ENCODE results near the gene MLLT10.

DNA sequence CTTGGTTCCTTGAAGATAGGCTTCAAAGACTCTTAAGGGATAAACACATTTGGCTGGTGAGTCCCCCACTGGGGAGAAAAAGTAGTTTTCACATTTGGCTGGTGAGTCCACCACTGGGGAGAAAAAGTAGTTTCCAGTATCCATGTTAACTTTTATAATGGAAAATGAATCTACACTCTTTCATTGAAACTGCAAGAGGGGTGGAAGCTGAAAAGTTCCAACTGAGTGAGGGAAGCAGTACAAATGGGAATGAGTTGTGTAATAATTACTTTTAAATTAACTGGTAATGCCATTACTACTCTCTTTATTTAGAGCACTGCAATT lies 153.9 kb downstream of the MLLT10 start:
- TF ChIP-seq, protein P1, sequence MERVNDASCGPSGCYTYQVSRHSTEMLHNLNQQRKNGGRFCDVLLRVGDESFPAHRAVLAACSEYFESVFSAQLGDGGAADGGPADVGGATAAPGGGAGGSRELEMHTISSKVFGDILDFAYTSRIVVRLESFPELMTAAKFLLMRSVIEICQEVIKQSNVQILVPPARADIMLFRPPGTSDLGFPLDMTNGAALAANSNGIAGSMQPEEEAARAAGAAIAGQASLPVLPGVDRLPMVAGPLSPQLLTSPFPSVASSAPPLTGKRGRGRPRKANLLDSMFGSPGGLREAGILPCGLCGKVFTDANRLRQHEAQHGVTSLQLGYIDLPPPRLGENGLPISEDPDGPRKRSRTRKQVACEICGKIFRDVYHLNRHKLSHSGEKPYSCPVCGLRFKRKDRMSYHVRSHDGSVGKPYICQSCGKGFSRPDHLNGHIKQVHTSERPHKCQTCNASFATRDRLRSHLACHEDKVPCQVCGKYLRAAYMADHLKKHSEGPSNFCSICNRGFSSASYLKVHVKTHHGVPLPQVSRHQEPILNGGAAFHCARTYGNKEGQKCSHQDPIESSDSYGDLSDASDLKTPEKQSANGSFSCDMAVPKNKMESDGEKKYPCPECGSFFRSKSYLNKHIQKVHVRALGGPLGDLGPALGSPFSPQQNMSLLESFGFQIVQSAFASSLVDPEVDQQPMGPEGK (CRISPR knock-in tag; IDR thresholded peaks at IDR 0.05; ENCODE audit: borderline replicate concordance): no peak
- TF ChIP-seq, protein P2, sequence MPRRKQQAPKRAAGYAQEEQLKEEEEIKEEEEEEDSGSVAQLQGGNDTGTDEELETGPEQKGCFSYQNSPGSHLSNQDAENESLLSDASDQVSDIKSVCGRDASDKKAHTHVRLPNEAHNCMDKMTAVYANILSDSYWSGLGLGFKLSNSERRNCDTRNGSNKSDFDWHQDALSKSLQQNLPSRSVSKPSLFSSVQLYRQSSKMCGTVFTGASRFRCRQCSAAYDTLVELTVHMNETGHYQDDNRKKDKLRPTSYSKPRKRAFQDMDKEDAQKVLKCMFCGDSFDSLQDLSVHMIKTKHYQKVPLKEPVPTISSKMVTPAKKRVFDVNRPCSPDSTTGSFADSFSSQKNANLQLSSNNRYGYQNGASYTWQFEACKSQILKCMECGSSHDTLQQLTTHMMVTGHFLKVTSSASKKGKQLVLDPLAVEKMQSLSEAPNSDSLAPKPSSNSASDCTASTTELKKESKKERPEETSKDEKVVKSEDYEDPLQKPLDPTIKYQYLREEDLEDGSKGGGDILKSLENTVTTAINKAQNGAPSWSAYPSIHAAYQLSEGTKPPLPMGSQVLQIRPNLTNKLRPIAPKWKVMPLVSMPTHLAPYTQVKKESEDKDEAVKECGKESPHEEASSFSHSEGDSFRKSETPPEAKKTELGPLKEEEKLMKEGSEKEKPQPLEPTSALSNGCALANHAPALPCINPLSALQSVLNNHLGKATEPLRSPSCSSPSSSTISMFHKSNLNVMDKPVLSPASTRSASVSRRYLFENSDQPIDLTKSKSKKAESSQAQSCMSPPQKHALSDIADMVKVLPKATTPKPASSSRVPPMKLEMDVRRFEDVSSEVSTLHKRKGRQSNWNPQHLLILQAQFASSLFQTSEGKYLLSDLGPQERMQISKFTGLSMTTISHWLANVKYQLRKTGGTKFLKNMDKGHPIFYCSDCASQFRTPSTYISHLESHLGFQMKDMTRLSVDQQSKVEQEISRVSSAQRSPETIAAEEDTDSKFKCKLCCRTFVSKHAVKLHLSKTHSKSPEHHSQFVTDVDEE (CRISPR knock-in tag; IDR thresholded peaks at IDR 0.05): no peak
- TF ChIP-seq BACH2 (CRISPR knock-in tag; IDR thresholded peaks at IDR 0.05; ENCODE audit: borderline replicate concordance): no peak
